Fibroblast of skin of back (primary cell): Measurements from ENCODE around the gene ATP2C2. TPM values are rescaled to one million over a fixed set of nuclear protein-coding genes. Genes with fewer than 3 reads are reported as not detected.
A peak's percentile ranks its signal among the peaks of the same experiment; 100 is the strongest.
"Not testable (repeated sequence)": the region's sequence is repeated elsewhere in the genome, so short reads cannot be mapped to it uniquely, and the experiment has no call there.

Source experiments
- DNase-seq: peaks from one replicate; pipeline ENCODE4 v3.0.0-alpha.2; 2013
- polyA plus RNA-seq, 2 experiments: library from polyadenylated mRNA; unstranded; fragments of 120-200 nt; gene quantifications; one replicate each; pipeline ENCODE4 v1.2.1, GENCODE V29; 2013; ENCODE audit not compliant: insufficient read length in 2 of 2

Gene ATP2C2, protein sequence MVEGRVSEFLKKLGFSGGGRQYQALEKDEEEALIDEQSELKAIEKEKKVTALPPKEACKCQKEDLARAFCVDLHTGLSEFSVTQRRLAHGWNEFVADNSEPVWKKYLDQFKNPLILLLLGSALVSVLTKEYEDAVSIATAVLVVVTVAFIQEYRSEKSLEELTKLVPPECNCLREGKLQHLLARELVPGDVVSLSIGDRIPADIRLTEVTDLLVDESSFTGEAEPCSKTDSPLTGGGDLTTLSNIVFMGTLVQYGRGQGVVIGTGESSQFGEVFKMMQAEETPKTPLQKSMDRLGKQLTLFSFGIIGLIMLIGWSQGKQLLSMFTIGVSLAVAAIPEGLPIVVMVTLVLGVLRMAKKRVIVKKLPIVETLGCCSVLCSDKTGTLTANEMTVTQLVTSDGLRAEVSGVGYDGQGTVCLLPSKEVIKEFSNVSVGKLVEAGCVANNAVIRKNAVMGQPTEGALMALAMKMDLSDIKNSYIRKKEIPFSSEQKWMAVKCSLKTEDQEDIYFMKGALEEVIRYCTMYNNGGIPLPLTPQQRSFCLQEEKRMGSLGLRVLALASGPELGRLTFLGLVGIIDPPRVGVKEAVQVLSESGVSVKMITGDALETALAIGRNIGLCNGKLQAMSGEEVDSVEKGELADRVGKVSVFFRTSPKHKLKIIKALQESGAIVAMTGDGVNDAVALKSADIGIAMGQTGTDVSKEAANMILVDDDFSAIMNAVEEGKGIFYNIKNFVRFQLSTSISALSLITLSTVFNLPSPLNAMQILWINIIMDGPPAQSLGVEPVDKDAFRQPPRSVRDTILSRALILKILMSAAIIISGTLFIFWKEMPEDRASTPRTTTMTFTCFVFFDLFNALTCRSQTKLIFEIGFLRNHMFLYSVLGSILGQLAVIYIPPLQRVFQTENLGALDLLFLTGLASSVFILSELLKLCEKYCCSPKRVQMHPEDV
- polyA plus RNA-seq (2013, experiment 1 of 2; ENCODE audit: insufficient read length) = 0.38 TPM
- polyA plus RNA-seq (2013, experiment 2 of 2; ENCODE audit: insufficient read length) = 0.18 TPM

- no peak for DNase-seq
Observed at GRCh38 chr16:84368308-84368996, at the start of gene ATP2C2. Gene ATP2C2 (plus strand): TSS chr16:84368538. CDS start chr16:84368616, 78 bp downstream.

GRCh38 chr16:84319146-84319760 lies 49.1 kb upstream of the ATP2C2 start:
- no peak for DNase-seq

GRCh38 chr16:84320511-84320910 lies 47.8 kb upstream of the ATP2C2 start:
- no peak for DNase-seq

DNA sequence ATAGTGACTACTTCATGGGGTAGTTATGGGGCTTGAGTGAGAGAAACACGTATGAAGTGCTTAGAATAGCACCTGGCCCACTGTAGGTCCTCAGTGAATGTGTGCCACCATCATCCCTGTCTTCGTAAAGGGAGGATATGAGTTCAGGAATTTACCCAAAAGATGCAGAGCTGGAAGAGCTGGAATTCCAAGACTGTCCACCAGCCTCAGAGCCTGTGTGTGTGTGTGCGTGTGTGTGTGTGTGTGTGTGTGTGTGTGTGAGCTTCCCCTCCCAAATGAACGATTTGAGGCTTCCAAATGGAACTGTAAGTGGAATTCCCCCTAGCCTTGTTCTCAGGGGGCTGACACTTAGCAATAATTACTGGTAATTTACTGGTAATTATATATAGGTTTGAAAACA lies 46.4 kb upstream of the ATP2C2 start:
- DNase-seq = no peak

- DNase-seq = no peak
Observed at GRCh38 chr16:84322749-84323148, 45.6 kb upstream of the ATP2C2 start.

- DNase-seq = no peak
Observed at GRCh38 chr16:84323606-84324005, 44.7 kb upstream of the ATP2C2 start.

DNA sequence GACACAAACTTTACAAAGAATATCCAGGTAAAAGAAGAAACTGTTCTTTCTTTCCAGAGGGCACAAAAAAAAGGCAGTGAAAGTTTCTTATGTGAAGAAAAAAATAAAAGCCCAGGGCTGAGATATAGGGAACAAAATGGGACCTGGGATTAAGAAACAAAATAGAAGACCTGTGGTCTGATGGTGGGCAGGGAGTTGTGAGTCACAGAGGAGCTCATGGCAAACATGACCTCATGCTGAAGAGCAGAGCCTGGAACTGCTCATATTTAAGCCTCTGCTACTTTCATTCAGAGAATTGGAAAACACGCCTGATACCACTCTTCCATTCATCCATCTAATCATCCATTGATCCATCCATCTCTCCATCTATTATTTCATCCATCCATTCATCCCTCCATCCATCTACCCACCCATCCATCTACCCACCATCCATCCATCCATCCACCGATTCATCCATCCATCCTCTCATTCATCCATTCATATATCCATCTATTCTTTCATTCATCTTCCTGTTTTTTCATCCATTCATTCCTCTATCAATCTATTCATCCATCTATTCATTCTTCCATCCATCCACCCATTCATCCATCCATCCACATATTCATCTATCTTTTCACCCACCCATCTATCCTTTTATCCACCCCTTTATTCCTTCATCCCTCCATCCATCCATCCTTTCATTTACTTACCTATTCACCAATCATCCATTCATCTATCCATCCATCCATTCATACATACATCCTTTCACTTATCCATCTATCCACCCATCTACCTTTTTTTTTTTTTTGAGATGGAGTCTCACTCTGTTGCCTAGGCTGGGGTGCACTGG lies 43.7 kb upstream of the ATP2C2 start:
- DNase-seq = peak; percentile 19

DNA sequence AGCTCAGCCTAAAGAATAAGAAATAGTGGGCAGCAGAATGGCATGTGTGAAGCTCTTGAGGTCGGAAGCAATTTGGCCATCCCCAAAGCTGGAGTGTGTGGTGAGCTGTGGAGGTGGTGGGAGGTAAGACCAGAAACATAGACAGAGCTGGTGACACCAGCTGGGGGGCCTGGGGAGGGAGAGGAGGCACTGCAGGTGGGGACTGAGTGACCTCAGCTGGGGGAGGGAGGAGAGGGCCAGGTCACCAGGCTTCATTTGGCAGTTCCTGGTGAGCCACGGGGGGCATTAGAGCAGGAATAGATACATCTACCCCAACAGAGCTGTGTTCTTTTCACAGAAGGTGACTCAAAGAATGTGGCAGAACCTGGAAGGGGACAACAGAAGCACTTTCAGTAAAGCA lies 41.8 kb upstream of the ATP2C2 start:
- no peak for DNase-seq

DNA sequence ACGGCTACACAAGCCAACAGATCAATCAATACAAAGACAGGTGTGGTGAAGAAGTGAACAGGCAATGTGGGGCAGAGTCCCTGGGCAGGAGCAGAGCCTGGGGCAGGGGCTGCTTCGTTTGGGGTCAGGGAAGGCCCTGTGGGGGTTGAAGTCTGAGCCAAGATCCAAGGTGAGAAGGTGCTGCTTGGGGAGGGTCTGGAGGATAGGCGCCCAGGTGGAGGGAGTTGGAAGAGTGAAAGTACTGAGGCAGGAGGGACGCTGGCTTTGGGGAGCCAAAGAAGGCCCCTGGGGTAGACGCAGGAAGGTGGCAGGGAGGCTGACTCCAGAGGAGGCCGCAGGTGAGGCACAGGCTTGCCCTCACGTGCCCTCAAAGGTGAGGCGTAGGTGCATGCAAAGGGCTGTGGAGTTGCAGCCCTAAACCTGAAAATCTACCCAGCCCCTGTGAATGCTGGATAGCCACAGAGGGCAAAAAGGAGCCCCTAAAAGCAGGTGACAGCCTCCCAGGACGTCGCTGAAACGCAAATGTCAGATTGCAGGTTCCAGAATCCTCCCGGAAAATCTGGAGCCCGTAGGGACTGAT lies 40.3 kb upstream of the ATP2C2 start:
- no peak for DNase-seq

DNA sequence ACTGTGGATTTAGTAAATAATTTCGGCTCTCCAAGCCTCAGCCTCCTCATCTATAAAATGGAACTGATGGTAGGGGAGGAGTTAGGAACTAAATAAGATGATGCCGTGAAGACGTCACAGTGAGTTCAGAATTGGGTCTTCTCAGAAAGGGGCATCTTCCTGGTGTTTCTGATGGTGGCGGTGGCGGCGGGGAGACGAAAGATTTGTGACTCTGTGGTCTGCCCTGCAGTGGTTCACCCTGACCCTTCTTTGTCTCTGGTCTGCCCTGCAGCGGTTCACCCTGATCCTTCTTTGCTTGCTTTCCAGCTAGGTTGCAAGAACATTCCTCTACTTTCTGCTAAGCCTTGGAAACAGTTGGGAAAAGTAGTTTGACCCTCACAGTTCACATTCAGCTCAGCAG lies 39.3 kb upstream of the ATP2C2 start:
- DNase-seq = no peak

DNA sequence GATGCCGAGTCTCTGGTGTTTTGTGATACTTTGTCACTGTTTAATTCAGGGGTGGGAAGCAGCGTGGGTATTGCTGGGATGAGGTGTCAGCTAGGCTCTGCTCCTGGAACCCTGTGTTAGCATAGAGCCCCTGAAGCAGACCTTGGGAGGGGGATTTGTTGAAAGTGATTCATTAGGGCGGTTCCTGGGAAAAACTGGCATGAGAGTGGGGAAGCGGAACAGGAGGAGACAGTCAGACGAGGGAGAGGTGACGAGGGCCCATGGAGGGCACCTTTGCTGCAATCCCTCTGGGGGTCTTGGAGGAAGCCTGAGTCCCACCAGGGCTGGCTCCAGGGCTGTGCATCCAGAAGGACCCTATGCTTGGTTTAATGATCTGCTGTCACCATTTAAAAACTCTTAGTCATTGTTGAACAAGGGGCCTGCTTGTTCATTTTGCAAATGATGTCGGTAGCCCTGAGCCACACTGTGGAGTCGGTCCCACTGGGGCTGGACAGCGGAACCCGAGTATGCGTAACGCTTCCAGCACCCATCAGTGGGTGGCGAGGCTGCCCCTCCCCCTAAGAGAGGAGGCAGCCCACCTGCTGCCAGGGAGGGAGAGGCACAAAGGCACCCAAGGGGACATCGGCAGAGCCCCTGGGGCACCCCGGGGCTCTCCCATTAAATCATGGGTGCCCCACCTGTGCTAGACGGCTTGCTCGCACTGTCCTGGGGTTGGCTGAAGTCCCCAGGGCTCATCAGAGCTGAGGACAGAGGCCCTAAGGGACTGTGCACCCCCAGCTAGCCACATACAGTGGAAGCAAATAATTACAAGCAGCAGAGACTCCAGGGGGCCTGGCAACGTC lies 38.3 kb upstream of the ATP2C2 start:
- no peak for DNase-seq

GRCh38 chr16:84330685-84331050 lies 37.7 kb upstream of the ATP2C2 start:
- no peak for DNase-seq

GRCh38 chr16:84331998-84332780 lies 36.1 kb upstream of the ATP2C2 start:
- DNase-seq = peak; percentile 17

DNA sequence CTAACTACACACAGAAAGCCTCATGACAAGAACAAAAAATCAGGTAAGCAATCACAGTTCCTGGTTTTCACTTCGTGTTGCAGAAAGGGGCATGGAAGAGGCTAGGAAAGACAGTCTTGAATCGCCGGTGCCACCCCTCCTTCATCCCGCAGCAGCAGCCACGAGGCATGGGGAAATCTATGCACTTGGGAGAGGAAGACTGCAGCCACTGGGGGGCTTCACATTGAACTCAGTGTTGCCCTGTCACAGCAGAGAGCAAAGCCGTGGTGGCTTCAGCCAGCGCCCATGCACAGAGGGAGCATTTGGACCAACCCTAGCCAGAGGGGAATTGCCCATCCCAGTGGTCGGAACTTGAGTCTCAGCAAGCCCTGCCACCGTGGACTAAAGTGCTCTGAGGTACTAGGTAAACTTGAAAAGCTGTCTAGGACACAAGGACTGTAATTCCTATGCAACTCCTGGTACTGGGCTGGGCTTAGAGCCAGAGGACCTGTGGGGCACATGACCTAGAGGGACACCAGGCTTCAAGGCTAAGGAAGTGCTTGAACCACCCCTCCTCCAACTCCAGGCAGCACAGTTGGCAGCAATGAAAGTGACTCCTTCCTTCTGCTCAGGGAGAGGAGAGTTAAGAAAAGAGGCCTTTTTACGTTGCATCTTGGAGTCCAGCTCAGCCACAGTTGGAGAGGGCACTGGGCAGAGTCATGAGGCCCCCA lies 35.2 kb upstream of the ATP2C2 start:
- DNase-seq = no peak

DNA sequence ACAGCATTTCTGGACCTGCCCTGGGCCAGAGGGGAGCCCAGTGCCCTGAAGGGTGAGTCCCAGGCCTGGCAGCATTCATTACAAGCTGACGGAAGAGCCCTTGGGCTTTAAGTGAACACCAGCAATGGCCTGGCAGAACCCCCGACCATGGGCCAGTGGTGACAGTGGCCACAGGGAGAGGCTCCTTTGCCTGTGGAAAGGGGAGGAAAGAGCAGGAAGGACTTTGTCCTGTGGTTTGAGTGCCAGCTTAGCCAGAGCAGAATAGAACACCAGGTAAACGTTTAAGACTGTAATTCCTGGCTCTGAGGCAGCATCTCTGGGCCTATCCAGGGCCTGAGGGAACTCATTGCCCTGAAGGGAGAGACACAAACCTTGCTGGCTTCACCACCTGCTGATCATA lies 34.3 kb upstream of the ATP2C2 start:
- no peak for DNase-seq

DNA sequence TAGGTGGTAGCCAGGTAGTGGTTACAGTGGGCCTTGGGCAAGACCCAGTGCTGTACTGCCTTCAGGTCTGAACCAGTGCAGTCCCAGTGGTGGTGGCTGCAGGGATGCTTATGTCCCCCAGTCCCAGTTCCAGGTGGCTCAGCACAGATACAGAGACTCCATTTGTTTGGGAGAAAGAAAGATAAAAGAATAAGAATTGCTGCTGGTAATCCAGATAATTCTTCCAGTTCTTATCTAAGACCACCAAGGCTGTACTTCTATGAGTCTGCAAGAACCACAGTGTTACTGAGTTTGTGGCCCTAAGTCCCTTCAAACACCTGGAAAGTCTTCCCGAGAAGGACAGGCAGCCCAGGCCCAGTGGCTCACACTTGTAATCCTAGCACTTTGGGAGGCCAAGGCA lies 33.9 kb upstream of the ATP2C2 start:
- no peak for DNase-seq

- DNase-seq = not testable (repeated sequence)
Observed at GRCh38 chr16:84337236-84337635, 31.1 kb upstream of the ATP2C2 start.

DNA sequence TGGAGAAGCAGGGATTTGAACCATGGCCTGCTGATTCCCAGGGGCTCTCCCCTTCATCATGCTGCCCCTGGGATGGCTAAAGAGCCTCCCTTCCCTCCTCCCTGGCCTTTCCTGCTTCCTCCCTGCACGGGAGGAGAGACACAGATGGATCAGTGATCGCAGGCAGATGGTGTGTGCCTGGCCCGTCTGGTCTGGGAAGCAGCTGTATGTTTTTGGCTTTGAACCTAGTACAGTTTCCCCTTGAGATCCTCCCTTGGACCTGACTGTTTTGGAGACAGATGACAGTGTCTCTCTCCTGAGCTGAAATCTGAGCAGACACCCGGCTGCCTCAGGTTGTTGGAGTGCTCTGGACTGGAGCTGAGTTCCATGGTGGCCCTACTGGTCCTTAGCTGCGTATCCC lies 29.0 kb upstream of the ATP2C2 start:
- no peak for DNase-seq

DNA sequence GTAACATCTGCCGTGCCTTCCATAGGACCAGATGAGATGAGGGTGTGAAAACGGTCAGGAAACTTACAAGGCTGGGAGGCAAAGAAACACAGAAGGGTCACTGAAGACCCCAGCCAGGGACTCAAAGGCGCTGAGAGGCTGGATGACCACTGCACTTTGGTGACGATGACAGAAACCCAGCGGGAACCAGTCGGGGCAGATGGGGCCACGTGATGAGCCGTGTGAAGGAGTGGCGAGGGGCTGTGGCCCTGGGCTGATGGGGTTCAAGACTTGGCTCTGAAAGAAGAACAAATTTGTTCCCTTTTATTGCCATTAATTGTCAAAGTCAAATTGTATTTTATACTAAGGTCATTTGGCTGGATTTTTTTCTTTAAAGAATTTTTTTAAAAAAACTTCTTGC lies 28.6 kb upstream of the ATP2C2 start:
- DNase-seq = no peak
